WTC11 (cell line): Measurements from ENCODE around the gene ARHGAP21. TPM values are rescaled to one million over a fixed set of nuclear protein-coding genes. Genes with fewer than 3 reads are reported as not detected.

Source experiments
- ATAC-seq: fragments of 200-7000 bp; cut with Tn5 transposase; 2 replicates; pipeline ENCODE4 v1.10.0; 2021; ENCODE audit warnings: mild to moderate bottlenecking, moderate library complexity
- CTCF ChIA-PET: fragments of 300-600 bp; sonication (Branson Sonifier 250); formaldehyde crosslinking; loops from one replicate; lab custom pipeline; 2021; ENCODE audit warnings: antibody characterized with exemption; lab: Charles Lee
- POLR2A ChIA-PET: fragments of 350-600 bp; sonication (Branson Sonifier 250); formaldehyde crosslinking; loops from one replicate; lab custom pipeline; 2021; ENCODE audit warnings: antibody characterized with exemption; lab: Charles Lee
- DNase-seq: peaks from one replicate; pipeline ENCODE4 v3.0.0; 2021; ENCODE audit warnings: low spot score
- H3K27ac Mint-ChIP-seq: 2 replicates; pipeline ENCODE4 v1.8.0; 2021; ENCODE audit warnings: mixed read lengths
- H3K27me3 Mint-ChIP-seq: 2 replicates; pipeline ENCODE4 v1.8.0; 2021; ENCODE audit warnings: low read depth, mild to moderate bottlenecking, moderate library complexity, mixed read lengths
- H3K36me3 Mint-ChIP-seq: 2 replicates; pipeline ENCODE4 v1.8.0; 2021; ENCODE audit warnings: mixed read lengths
- H3K4me1 Mint-ChIP-seq: 2 replicates; pipeline ENCODE4 v1.8.0; 2022; ENCODE audit warnings: mixed read lengths
- H3K4me3 Mint-ChIP-seq: 2 replicates; pipeline ENCODE4 v1.8.0; 2021; ENCODE audit warnings: mild to moderate bottlenecking, moderate library complexity, mixed read lengths
- H3K9me3 Mint-ChIP-seq: 2 replicates; pipeline ENCODE4 v1.8.0; 2021; ENCODE audit warnings: mixed read lengths
- ATF6 ChIP-seq: sonication (generic); formaldehyde crosslinking; IDR thresholded peaks from 2 replicates; pipeline ENCODE4 v1.8.1; 2023; ENCODE audit warnings: mild to moderate bottlenecking, missing genetic modification reagents
- CREM ChIP-seq: sonication (generic); formaldehyde crosslinking; IDR thresholded peaks from 2 replicates; pipeline ENCODE4 v1.8.1; 2022; ENCODE audit warnings: mild to moderate bottlenecking, missing genetic modification reagents, moderate library complexity
- CTCF ChIP-seq: fragments of 200-600 bp; IDR thresholded peaks from 2 replicates; pipeline ENCODE4 v1.8.0; 2022; ENCODE audit warnings: antibody characterized with exemption
- ESRRA ChIP-seq: sonication (generic); formaldehyde crosslinking; IDR thresholded peaks from 2 replicates; pipeline ENCODE4 v1.8.1; 2022; ENCODE audit warnings: mild to moderate bottlenecking, missing genetic modification reagents, borderline replicate concordance
- FOXK1 ChIP-seq: sonication (generic); formaldehyde crosslinking; IDR thresholded peaks from 2 replicates; pipeline ENCODE4 v1.8.0; 2022; ENCODE audit warnings: mild to moderate bottlenecking, moderate library complexity, missing genetic modification reagents
- HMGA2 ChIP-seq: fragments of 250-450 bp; sonication (Bioruptor Pico); IDR thresholded peaks from 2 replicates; pipeline ENCODE4 v1.4.0; 2021; ENCODE audit warnings: mild to moderate bottlenecking, moderate library complexity
- MAX ChIP-seq: sonication (generic); formaldehyde crosslinking; IDR thresholded peaks from 2 replicates; pipeline ENCODE4 v1.8.0; 2022; ENCODE audit warnings: mild to moderate bottlenecking, missing genetic modification reagents
- MLX ChIP-seq: sonication (generic); formaldehyde crosslinking; IDR thresholded peaks from 2 replicates; pipeline ENCODE4 v1.8.1; 2023; ENCODE audit warnings: mild to moderate bottlenecking, missing genetic modification reagents, moderate library complexity
- MYBL2 ChIP-seq: sonication (generic); formaldehyde crosslinking; IDR thresholded peaks from 2 replicates; pipeline ENCODE4 v1.8.1; 2023; ENCODE audit warnings: mild to moderate bottlenecking, moderate library complexity, missing genetic modification reagents
- NFATC4 ChIP-seq: fragments of 250-450 bp; sonication (Bioruptor Pico); IDR thresholded peaks from 2 replicates; pipeline ENCODE4 v1.9.0; 2021; ENCODE audit warnings: mild to moderate bottlenecking
- NFYB ChIP-seq: sonication (generic); formaldehyde crosslinking; conservative IDR thresholded peaks from 2 replicates; pipeline ENCODE4 v1.8.0; 2022; ENCODE audit warnings: low read depth, missing genetic modification reagents
- PRDM15 ChIP-seq: sonication (generic); formaldehyde crosslinking; IDR thresholded peaks from 2 replicates; pipeline ENCODE4 v1.8.0; 2022; ENCODE audit warnings: missing genetic modification reagents
- SMAD4 ChIP-seq: sonication (generic); formaldehyde crosslinking; IDR thresholded peaks from 2 replicates; pipeline ENCODE4 v1.8.0; 2022; ENCODE audit warnings: mild to moderate bottlenecking, missing genetic modification reagents
- SP1 ChIP-seq: sonication (generic); formaldehyde crosslinking; conservative IDR thresholded peaks from 2 replicates; pipeline ENCODE4 v1.8.1; 2022; ENCODE audit warnings: missing genetic modification reagents
- TEAD1 ChIP-seq: sonication (generic); formaldehyde crosslinking; IDR thresholded peaks from 2 replicates; pipeline ENCODE4 v1.8.0; 2022; ENCODE audit warnings: mild to moderate bottlenecking, missing genetic modification reagents
- TEAD4 ChIP-seq: sonication (generic); formaldehyde crosslinking; IDR thresholded peaks from 2 replicates; pipeline ENCODE4 v1.8.0; 2022; ENCODE audit warnings: mild to moderate bottlenecking, missing genetic modification reagents
- ZBTB21 ChIP-seq: sonication (generic); formaldehyde crosslinking; IDR thresholded peaks from 2 replicates; pipeline ENCODE4 v1.8.1; 2023; ENCODE audit warnings: mild to moderate bottlenecking, missing genetic modification reagents, borderline replicate concordance
- ZNF232 ChIP-seq: sonication (generic); formaldehyde crosslinking; IDR thresholded peaks from 2 replicates; pipeline ENCODE4 v1.8.0; 2022; ENCODE audit warnings: mild to moderate bottlenecking, missing genetic modification reagents
- ZNF281 ChIP-seq: sonication (generic); formaldehyde crosslinking; IDR thresholded peaks from 2 replicates; pipeline ENCODE4 v1.8.0; 2023; ENCODE audit warnings: mild to moderate bottlenecking, missing genetic modification reagents
- ZSCAN18 ChIP-seq: fragments of 250-450 bp; sonication (Bioruptor Pico); IDR thresholded peaks from 2 replicates; pipeline ENCODE4 v2.1.2; 2022; ENCODE audit warnings: mild to moderate bottlenecking, moderate library complexity
- total RNA-seq: library from RNA; stranded (reverse); gene quantifications from 3 replicates; pipeline ENCODE4 v1.2.3, GENCODE V29; 2021

The ARHGAP21 gene
- total RNA-seq, 1 experiment from 2014 or later = 33.8 TPM

- DNase-seq (no peak), ATAC-seq (no peak)
- Mint-ChIP-seq H3K36me3 (no peaks in the 10 kb centered on the region), H3K9me3 (no peaks in the 10 kb centered on the region), H3K27me3 (no peaks in the 10 kb centered on the region), H3K4me1 (peaks cover 11% of the 10 kb centered on the region), H3K4me3 (no peak overlapping the region), H3K27ac (no peak overlapping the region)
- TF ChIP-seq SMAD4 (CRISPR knock-in tag) (no peak), HMGA2 (CRISPR knock-in tag) (no peak), MLX (CRISPR knock-in tag) (no peak), MAX (no peak), NFYB (no peak), SP1 (CRISPR knock-in tag) (no peak), CREM (CRISPR knock-in tag) (no peak), ATF6 (CRISPR knock-in tag) (no peak), ZSCAN18 (no peak), NFATC4 (CRISPR knock-in tag) (no peak)
- CTCF ChIA-PET = no interaction called here
- POLR2A ChIA-PET = no interaction called here
Measured at GRCh38 chr10:24645022-24645421, 78.7 kb downstream of the ARHGAP21 start.

GRCh38 chr10:24643679-24644209 lies 79.9 kb downstream of the ARHGAP21 start:
- TF ChIP-seq TEAD1 (CRISPR knock-in tag) (no peak), ESRRA (CRISPR knock-in tag) (no peak), MYBL2 (CRISPR knock-in tag) (no peak), FOXK1 (CRISPR knock-in tag) (no peak), TEAD4 (CRISPR knock-in tag) (no peak), CTCF (no peak), PRDM15 (CRISPR knock-in tag) (no peak), ZNF281 (no peak), ZNF232 (CRISPR knock-in tag) (no peak), ZBTB21 (CRISPR knock-in tag) (no peak)
- no peaks in the 10 kb centered on the region for H3K27me3 Mint-ChIP-seq
- no peak for ATAC-seq
- H3K36me3 Mint-ChIP-seq = no peaks in the 10 kb centered on the region
- CTCF ChIA-PET = no interaction called here
- DNase-seq = no peak
- H3K27ac Mint-ChIP-seq = no peak overlapping the region
- POLR2A ChIA-PET = no interaction called here
- peaks cover 11% of the 10 kb centered on the region for H3K4me1 Mint-ChIP-seq
- no peaks in the 10 kb centered on the region for H3K9me3 Mint-ChIP-seq
- no peak overlapping the region for H3K4me3 Mint-ChIP-seq
